GM18520 (cell line): ENCODE results near the gene DMRT2.

Experiments
- ATAC-seq: cut with Tn5 transposase; IDR thresholded peaks from one replicate; pipeline ENCODE4 v1.9.1; 2021; ENCODE audit not compliant: unreplicated experiment

Gene DMRT2

DNA sequence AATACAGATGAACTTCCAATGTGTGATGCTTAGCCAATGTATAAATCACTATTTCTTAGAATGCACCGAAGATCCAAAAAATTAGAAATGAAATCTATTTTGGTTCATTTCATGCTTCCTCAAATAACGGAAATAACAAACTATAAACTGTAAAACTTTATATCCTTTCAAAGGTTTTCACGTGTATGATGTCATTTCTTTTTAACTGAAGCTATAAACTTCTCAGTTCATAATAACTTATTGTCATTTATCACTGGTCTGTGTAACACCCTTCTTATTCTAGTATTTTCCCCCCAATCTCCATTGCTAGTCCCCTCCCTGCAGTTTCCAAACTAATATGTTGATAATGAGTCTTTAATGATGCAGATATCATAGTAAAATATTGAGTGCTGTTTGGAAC is 36.4 kb downstream of the DMRT2 start:
- ATAC-seq = no peak

DNA sequence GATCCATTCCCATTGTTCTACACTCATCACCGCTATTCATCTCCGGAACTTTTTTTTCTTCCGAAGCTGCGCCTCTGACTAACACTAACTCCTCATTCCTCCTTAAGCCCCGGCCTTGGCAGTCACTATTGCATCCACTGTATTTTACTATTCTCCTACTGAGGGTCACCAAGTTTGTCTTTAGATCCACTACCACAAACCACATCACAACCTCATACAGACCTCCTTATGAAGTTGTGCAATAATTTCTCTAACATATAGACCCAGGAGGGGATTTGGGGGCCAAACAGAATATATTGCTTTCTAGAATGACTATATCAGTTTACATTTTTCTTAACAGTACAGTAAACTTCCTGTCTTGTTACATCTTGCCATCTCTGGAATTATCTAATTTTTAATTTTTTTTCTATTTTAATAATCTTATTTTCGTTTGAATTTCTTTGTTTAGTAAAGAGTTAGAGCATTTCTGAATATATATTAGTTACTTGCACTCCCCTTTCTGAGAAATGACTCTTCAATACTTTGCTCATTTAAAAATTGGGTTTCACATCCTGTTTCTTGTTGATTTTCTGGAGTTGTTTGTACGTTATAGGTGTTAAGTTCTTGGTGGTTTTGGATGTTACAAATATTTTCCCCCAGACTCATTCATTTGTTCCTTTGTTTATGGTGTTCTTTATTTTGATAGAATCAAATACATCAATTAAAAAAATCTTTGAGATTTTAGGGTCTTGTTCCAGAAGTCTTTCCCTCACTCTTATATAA is 37.1 kb downstream of the DMRT2 start:
- ATAC-seq = no peak

DNA sequence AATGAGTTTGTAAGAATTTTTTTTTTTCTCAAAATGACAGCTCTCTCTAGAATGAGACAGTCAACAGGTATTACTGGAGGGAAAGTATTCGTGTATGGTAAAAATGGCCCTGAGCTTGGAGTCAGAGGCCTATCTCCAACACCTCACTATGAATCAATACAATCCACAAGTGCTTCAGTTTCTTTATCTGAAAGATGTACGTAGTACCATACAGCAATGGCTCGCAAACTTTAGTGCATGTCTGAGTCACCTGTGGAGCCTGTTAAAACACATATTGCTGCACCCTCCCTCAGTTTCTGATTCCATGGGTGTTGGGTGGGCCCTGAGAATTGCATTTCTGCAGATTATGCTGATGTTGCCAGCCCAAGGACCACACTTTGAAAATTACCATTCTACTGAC is 44.6 kb downstream of the DMRT2 start:
- no peak for ATAC-seq

DNA sequence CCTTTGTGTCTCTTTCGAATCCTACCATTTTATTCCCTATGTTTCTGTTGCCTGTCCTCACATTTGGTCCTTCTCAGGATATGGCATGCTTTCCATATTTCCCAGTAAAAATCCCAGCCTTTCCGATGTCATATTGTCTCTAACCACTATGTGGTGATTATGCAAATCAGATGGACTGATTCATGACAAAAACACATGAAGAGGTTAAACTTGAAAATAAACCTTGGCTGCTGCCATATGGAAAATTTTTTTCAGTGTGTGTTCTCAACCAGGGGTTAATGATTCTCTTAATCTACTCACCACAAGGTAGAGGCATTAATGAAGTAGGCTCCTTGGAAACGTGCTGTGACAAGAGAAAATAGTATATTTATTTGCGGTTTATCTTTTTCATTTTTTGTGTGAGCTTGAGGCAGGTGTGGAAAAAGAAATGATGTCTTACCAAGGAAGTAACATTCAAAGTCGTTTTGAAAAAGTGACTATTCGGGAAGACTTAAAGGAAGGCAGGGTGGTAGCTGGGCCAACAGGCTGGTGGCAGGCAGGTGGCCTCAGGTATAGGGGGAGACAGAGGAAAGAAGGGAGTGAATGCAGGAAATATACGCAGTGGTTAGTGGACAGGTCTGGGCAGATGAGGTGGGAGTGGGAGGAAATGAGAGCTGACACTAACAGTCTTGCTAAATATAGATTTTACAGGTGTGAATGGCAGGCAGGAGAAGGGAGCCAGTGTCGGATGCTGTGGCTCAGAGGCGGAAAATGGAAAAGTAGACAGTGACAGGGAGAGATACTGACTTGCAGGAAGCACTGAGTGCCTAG is 46.2 kb downstream of the DMRT2 start:
- ATAC-seq = no peak

DNA sequence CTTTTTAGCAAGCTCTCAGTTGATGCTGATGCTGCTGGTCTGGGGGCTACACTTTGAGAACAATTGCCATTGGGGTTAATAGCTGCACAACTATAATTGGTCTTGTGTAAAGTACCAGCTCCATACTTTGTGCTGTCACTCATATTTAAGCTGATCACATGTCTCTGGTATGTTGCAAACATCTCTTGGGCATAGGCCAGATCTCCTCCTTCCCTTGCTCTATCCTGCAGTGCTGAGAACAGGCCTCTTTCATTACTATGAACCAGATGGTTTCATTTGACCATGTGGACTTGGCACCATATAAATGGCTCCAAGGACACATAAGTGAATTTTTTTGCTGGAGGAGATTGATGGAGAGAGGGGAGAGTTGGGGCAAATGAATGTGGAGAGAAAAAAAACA is 48.4 kb downstream of the DMRT2 start:
- no peak for ATAC-seq

DNA sequence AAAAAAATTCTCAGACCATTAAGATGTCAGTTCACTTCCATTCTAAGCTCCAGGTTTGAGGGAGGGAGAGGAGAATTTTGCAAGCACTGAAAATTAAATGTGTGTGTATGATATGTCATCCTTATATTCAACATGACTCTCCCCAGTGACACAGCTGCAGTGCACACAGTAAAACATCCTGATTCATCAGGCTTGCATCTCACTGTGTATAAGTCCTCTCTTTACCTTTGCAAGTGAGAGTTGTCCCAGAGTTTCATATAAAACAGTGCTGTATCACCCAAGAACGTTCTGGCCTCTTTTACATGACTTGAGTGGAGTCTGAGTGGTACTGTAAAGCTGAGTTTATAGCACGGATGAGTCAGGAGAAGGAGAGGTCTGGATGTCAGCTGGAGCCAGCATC is 50.0 kb downstream of the DMRT2 start:
- no peak for ATAC-seq

DNA sequence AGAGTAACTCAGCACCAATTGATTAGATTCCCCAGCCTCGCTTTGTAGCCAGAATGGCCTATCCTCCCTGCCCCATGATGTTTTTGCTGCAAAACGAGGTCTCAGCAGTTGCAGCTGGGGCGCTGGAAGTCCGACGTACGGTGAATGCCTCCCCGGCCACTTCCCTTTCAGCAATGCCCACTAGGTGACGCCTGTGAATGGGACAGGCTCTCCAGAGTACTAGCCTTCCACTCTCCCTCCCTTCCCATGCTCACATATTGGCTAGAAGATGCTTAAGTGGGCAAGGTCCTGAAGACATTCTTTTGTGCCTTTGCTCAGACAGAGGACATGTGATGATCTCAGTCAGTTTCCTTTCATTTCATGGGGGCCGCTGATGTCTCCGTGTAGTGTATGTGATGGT is 50.8 kb downstream of the DMRT2 start:
- no peak for ATAC-seq

DNA sequence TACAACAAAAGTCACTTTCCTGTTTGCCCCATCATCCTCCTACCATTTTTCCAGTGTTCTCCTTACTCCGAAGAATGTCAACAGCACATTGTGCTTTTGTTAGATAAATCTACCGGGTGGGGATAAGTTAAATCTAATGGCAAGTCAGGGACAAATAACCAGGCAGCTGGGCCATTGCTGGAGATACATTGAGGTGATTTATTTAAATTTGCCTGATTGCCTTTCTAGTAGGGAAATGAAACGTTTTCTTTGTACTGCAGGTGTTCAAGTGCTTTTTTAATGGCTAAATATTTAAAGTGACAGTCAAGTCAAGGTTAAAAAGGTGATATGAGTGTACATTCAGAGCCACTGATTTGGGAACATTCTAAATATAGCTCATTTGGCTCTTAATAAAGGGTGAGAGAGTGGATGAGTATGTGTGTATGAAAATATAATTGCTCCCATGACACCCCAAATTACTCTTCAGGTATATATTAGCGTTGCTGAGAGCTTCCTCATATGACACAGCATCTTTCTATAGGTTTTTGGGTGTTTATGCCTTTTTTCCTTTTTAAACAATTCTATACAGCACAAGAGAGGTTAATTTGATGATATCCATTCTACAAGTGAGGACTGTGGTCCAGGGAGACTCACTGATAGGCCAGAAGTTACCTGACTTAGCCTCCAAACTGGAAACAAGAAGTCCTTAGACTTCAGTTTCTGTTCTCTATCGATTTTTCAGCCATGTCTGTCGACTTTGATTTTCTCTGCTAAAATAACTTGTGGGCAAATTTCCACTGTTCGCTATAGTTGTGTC is 51.9 kb downstream of the DMRT2 start:
- ATAC-seq = no peak

DNA sequence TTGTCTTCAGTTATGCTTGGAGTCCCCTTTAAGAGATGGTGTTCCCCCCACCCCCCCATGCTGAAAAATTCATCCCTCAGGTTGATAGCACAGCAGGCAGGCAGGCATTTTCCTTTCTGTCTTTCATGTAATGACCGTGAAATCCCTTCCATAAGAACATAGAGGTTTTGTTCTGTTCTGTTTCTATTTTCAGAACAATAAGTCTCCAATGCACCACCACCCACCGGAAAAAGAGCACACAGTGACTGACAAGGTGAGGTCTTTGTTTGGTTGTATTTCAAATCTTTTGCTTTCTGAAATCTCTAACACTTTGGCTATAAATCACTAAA is 52.4 kb downstream of the DMRT2 start:
- no peak for ATAC-seq
